Measurements from ENCODE around the gene THG1L. TPM values are rescaled to one million over a fixed set of nuclear protein-coding genes. Genes with fewer than 3 reads are reported as not detected.

Gene THG1L
- total and polyA plus RNA-seq, 2 donors from 2014 or later = 9.8 to 11.7 TPM

GRCh38 chr5:157710882-157711281 is 20.3 kb upstream of the THG1L start:
- Histone ChIP-seq H3K9me3 (ENCODE audit: control insufficient read depth in 2 of 3, insufficient read depth in 1 of 3, low read length in 3 of 3) (no peaks in the 10 kb centered on the region), H3K36me3 (ENCODE audit: control insufficient read depth in 2 of 3, insufficient read depth in 3 of 3, low read length in 3 of 3) (no peaks in the 10 kb centered on the region), H3K27ac (ENCODE audit: low read depth in 2 of 2, low read length in 2 of 2) (no peak overlapping the region), H3K4me1 (ENCODE audit: control insufficient read depth in 2 of 3, insufficient read depth in 2 of 3, low read depth in 1 of 3, low read length in 3 of 3) (no peaks in the 10 kb centered on the region), H3K27me3 (ENCODE audit: control insufficient read depth, insufficient read depth, low read length) (no peaks in the 10 kb centered on the region), H3K4me3 (ENCODE audit: low read length in 3 of 3) (no peak overlapping the region), H3K9ac (ENCODE audit: low read length in 3 of 3) (no peak overlapping the region)
- FAIRE-seq = no peak
- DNase-seq = no peak
- TF ChIP-seq, protein P1, sequence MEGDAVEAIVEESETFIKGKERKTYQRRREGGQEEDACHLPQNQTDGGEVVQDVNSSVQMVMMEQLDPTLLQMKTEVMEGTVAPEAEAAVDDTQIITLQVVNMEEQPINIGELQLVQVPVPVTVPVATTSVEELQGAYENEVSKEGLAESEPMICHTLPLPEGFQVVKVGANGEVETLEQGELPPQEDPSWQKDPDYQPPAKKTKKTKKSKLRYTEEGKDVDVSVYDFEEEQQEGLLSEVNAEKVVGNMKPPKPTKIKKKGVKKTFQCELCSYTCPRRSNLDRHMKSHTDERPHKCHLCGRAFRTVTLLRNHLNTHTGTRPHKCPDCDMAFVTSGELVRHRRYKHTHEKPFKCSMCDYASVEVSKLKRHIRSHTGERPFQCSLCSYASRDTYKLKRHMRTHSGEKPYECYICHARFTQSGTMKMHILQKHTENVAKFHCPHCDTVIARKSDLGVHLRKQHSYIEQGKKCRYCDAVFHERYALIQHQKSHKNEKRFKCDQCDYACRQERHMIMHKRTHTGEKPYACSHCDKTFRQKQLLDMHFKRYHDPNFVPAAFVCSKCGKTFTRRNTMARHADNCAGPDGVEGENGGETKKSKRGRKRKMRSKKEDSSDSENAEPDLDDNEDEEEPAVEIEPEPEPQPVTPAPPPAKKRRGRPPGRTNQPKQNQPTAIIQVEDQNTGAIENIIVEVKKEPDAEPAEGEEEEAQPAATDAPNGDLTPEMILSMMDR (IDR thresholded peaks at IDR 0.05; ENCODE audit: borderline replicate concordance, extremely low read depth, insufficient read depth) = no peak
- intact Hi-C loops (cut with DNase I) = loop anchor here (10.0 kb wide), 1 partner anchor 276 kb away; no protein-coding TSS in a partner anchor

- Histone ChIP-seq H3K36me3 (ENCODE audit: control insufficient read depth in 2 of 3, insufficient read depth in 3 of 3, low read length in 3 of 3) (no peaks in the 10 kb centered on the region), H3K27ac (ENCODE audit: low read depth in 2 of 2, low read length in 2 of 2) (no peak overlapping the region), H3K27me3 (ENCODE audit: control insufficient read depth, insufficient read depth, low read length) (no peaks in the 10 kb centered on the region), H3K4me1 (ENCODE audit: control insufficient read depth in 2 of 3, insufficient read depth in 2 of 3, low read depth in 1 of 3, low read length in 3 of 3) (peaks cover 0 to 2% (median 0%) of the 10 kb centered on the region in 3 donors), H3K9me3 (ENCODE audit: control insufficient read depth in 2 of 3, insufficient read depth in 1 of 3, low read length in 3 of 3) (no peaks in the 10 kb centered on the region), H3K4me3 (ENCODE audit: low read length in 3 of 3) (no peak overlapping the region), H3K9ac (ENCODE audit: low read length in 3 of 3) (no peak overlapping the region)
- FAIRE-seq (no peak), DNase-seq (no peak)
- TF ChIP-seq, protein P1 (IDR thresholded peaks at IDR 0.05; ENCODE audit: borderline replicate concordance, extremely low read depth, insufficient read depth) = no peak
- intact Hi-C loops (cut with DNase I) = loop anchor here (10.0 kb wide), 1 partner anchor 279 kb away; no protein-coding TSS in a partner anchor
Observed at GRCh38 chr5:157713830-157714595, 17.2 kb upstream of the THG1L start.

GRCh38 chr5:157714596-157714864 is 16.7 kb upstream of the THG1L start:
- no peak overlapping the region for H3K4me3 ChIP-seq (ENCODE audit: low read length in 3 of 3)
- TF ChIP-seq, protein P1 (IDR thresholded peaks at IDR 0.05; ENCODE audit: borderline replicate concordance, extremely low read depth, insufficient read depth) = no peak
- intact Hi-C loops (cut with DNase I) = loop anchor here (10.0 kb wide), 1 partner anchor 280 kb away; no protein-coding TSS in a partner anchor

More at GRCh38 chr5:157714596-157714864, 16.7 kb upstream of the THG1L start:
- no peaks in the 10 kb centered on the region for H3K36me3 ChIP-seq (ENCODE audit: control insufficient read depth in 2 of 3, insufficient read depth in 3 of 3, low read length in 3 of 3)
- no peak overlapping the region for H3K9ac ChIP-seq (ENCODE audit: low read length in 3 of 3)
- H3K9me3 ChIP-seq (ENCODE audit: control insufficient read depth in 2 of 3, insufficient read depth in 1 of 3, low read length in 3 of 3) = no peaks in the 10 kb centered on the region
- peaks cover 0 to 2% (median 0%) of the 10 kb centered on the region in 3 donors for H3K4me1 ChIP-seq (ENCODE audit: control insufficient read depth in 2 of 3, insufficient read depth in 2 of 3, low read depth in 1 of 3, low read length in 3 of 3)
- no peaks in the 10 kb centered on the region for H3K27me3 ChIP-seq (ENCODE audit: control insufficient read depth, insufficient read depth, low read length)
- no peak for FAIRE-seq
- H3K27ac ChIP-seq (ENCODE audit: low read depth in 2 of 2, low read length in 2 of 2) = no peak overlapping the region
- no peak for DNase-seq

All from kidney (tissue), 14 donors.